HG02973 (cell line): ENCODE measurements around the gene WDR91.

ENCODE experiments used
- ATAC-seq: cut with Tn5 transposase; IDR thresholded peaks from one replicate; pipeline ENCODE4 v1.9.1; 2021; ENCODE audit warnings: moderate library complexity; ENCODE audit not compliant: unreplicated experiment

WDR91 gene

DNA sequence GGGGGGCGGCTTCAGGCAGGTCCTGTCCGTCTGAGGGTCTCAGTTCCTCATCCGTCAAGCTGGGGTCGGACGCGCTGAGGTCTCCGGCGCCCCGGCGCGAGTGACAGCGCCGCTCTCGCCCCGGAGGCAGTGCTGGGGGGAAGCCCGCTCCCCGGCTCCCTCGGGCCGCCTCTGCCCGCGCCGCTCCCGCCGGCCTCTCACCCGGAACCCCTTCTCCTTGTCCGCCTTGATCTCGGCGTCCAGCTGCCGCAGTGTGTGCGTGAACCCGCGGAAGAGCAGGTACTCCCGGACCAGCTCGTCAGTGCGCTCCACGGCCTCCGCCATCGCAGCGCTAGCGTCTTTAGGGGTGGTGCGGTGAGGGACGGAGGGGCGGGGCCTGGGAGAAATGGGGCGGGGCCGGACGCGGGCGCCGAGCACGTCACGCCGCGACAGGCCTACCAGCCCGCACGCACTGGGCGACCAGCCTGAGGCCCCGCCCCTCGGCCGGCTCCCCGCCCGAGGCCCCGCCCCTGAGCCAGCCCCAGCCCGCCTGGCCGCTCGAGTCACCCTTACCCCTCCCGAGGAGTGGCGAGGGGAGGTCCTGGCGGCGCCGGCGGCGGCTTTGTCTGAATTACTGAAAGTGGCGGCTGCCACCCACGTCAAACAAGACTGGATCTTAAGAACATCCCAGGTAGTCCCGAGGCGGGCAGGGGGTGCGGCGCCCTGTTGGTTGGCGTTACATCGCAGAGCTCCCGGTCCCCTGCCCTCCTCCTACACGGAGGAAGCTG is at the start of gene WDR91:
Gene WDR91, minus strand, starts transcription at position 348 of the 767 bp plus-strand sequence. Its CDS starts 24 bp downstream, at position 324.
- peak; percentile 78 for ATAC-seq

DNA sequence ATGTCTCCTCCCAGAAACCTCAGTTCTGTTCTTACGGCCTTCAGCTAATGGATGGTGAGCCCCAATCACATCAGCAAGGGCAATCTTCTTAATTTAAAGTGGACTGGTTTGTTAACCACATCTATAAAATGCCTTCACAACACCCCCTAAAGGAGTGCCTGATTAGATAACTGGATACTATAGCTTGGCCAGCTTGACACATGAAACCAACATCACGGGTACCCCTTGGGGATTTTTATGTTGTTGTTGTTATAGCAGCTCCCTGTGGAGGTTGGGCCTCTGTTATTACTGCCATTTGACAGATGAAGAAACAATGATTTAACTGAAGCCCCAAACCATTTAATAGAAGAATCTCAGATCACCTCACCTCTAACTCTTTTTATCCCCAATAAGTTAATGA is 49.1 kb upstream of the WDR91 start:
- no peak for ATAC-seq

DNA sequence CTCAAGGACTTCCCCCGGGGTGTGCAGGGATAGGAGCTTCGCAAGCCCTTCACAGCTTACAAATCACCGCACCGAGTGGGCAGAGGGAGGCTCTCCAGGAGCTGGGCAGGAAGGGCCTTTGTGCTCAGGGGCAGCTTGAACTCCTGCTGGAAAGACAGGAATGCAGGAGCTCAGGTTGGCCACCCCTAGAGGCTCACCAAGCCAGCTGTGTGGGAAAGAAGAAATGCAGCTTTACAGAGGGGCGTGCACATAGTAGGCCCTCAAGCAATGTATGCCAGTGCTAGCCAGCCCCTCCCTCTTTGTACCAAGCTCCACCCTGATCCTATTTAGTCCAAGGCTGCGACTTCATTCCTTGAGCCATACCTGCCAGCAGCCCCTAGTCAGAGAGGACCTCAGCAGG is 48.4 kb upstream of the WDR91 start:
- no peak for ATAC-seq

DNA sequence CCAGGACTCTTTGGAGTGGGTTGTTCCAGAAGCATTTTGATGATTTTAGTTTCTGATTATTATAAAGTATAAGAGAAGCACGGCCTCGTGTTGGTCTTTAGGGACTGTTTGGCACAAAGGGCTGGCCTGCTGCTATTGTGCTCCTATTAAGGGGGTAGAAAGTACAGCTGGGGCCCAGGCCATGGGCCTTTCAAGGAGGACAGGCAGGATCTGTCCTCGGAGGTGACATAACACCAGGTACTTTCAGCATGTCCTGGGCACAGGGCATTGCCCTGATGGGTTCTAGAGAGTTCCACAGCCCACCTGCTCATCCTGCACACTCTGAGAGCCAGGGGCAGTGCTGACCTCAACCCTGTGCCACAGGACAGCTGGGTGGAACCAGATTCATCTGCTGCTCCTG is 47.3 kb upstream of the WDR91 start:
- ATAC-seq = no peak

DNA sequence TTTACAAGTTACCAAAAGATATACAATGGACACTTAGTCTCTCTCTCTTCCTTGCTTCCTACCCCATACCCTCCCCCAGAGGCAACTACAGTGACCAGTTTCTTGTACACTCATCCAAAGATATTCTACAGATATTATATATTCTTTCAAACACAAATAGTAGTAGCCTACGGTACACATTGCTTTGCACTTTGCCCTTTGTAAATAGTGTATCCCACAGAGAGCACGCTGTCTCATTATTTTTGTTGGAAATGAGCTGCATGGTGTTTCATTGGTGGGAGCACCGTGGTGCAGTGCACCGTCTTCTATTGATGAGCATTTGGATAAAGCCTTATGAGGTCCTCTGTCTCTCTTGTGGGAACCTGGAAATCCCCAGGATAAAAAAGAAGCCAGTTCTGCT is 46.5 kb upstream of the WDR91 start:
- no peak for ATAC-seq

DNA sequence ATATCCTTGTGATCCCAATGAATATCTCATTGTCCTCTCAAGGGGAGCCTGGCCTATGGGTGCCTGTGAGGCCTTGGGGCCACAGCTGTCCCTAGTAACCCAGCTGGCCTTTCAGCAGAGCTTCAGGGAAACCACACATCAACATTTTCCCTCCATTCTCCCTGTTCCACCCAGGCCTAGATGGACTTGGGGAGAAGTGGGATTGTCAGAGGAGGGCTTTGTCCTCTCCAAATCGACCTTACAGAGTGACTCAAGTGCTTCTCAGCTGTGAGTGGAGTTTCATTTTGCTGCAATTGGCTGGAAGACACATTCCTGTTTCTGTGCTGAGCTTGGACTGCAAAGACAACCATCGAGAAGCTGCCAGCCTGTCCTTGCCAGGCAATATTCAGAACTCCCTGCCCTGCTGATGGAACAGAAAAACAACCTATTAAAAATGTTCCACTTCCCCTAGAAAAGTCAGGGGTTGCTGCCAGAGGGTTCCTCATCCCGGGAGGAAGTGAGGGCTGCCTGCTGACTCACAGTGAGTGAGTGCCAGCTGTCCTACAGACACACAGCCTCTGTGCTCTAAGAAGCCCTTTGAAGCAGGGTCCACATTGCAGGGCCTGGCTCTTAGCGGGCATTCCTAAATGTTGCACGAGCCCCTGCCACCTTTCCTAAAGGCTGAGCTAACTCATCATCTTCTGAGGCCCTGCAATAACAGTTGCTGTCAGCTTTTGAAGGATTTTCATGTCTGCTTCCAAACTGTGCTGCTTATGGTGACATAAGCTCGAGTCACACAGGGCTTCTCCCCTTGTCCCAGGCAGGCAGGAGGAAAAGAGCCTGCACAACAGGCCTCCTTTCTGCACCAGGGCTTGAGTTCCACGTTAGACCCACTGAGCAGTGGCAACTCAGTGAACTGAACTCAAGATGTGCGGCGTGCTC is 42.8 kb upstream of the WDR91 start:
- no peak for ATAC-seq

DNA sequence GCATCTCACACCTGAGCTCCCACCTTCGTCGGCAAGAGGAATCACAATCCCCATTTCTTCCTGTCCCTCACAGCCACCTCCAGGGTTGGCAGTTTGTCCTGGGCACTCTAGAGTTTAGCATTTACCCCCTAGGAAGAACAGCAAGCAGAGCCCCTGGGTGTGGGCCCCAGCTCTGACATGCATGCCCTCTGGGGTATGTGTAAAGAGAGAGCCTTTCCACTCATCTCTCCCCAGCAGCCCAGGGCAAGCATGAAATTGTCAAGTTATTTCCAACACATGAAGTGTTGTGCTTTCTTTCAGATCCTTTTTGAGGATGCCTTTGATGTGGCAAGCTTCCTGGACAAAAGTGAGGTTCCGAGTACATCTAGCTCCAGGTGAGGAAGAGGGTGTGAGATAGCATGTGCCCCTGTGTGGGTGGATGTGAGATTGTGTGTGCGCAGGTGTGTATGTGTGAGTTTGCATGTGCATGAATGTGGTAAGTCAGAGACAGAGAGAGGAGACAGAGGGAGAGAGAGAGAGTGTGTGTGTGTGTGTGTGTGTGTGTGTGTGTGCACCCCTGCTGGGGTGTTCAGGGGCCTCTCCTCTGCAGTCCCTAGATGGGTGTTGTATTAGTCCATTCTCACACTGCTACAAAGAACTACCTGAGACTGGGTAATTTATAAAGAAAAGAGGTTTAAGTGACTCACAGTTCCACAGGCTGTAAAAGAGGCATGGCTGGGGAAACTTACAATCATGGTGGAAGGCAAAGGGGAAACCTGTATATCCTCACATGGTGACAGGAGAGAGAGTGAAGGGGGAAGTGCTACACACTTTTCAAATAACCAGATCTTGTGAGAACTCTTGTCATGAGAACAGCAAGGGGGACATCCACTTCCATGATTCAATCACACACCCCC is 40.4 kb upstream of the WDR91 start:
- no peak for ATAC-seq

DNA sequence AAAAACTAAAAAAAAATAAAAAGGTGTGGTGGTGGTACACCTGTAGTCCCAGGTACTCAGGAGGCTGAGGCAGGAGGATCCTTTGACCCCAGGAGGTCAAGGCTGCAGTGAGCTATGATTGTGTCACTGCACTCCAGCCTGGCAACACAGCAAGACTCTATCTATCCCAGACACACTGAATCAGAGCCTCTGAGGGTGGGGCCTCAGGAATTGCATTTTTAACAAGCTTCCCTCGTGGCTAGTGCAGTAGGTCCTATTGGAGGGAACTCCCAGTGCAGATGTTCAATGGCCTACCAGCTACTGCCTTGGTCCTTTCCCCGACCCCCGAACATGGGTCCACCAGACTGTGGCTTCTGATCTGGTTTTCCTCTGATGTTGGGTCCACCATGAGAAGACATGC is 37.2 kb upstream of the WDR91 start:
- ATAC-seq = no peak

DNA sequence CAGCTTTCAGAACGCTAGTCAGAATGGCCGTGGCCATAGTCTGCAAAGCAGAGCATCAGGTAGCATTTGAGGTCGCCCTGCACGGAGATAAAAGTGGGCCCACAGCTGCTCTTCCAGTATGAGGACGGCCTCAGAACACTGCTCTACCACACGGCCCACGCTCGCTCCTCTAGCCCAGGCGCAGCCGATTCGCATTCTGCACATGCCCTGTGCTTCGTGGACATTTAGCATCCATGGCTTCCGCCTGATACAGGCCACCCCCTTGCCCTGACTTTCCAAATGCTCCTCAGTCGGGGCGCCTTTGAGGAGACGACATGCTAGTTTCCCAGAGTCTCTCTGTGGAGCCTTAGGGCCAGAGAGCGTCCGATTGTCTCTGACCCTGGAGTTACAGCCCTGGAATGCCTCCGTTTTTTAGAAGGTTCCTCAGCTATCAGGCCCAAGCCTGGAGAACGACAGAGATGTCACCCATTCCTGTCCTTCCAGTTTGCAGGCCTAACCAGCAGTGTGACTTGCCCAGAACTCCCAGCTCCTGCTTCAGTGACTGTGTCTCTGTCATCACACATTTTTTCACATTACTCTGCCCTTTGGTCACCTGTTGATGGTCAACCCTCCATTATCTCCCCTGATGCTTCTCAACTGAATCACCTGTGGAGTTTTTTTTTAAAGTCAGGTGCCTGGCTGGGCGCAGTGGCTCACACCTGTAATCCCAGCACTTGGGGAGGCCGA is 36.6 kb upstream of the WDR91 start:
- no peak for ATAC-seq

DNA sequence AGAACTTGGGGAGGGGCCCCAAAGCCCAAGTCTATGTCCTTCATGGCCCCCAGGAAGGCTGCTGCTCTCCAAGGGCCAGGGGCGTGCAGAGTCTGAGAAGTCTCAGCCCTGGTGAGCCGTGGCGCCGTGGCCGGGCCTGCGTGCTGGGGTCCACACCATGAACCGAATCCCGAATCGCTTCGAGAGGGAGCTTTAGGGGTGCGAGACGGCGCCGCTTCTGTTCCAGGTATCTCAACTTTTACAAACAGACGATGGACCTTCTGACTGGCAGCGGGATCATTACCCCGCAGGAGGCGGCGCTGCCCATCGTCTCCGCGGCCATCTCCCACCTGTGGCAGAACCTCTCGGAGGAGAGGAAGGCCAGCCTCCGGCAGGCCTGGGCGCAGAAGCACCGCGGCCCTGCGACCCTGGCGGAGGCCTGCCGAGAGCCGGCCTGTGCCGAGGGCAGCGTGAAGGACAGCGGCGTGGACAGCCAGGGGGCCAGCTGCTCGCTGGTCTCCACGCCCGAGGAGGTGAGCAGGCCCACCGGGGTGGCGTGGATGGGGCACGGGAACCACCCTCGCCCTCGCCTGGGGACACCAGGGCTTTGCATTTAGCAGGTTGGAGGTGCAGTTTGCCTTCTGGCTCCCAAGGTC is 35.0 kb upstream of the WDR91 start:
- ATAC-seq = no peak

DNA sequence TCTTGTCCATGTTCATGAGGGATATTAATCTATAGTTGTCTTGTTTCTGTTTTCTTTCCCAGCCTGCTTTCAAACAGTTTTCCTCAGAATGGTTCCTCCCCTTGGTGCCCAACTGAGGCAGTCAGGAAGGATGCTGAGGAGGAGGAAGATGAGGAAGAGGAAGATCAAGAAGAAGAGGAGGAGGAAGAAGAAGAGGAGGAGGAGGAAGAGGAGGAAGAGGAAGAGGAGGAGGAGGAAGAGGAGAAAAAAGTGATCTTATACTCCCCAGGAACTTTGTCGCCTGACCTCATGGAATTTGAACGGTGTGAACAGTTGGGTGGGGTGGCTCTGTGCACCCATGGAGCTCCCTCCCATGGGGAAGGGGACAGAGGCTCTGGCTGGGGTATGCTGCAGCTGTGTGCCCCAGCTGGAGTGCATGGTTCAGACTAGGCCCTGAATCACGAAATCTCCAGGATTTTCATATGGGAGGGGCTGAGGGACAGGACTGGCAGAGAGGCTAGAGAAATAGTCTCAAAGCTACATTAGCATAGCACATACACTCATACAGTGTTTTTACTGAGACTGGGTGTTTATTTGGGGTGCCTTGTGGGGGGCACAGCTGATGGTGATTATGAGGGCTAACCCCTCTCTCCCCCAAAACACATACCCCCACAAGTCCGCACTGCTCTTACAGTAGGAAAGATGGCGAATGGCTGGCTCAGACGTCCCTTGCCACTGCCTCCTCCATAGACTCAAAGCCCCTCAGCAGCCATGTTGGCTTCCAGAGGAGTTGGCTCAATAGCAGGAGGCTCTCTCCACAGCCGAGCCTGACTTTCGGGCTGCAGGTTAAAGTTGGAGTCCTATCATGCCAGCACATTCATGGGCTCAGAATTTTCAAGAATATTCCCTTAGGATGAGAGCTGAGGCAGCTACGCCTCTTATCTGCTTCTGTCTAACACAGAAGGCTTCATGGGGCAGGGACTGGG is 34.2 kb upstream of the WDR91 start:
- ATAC-seq = no peak

DNA sequence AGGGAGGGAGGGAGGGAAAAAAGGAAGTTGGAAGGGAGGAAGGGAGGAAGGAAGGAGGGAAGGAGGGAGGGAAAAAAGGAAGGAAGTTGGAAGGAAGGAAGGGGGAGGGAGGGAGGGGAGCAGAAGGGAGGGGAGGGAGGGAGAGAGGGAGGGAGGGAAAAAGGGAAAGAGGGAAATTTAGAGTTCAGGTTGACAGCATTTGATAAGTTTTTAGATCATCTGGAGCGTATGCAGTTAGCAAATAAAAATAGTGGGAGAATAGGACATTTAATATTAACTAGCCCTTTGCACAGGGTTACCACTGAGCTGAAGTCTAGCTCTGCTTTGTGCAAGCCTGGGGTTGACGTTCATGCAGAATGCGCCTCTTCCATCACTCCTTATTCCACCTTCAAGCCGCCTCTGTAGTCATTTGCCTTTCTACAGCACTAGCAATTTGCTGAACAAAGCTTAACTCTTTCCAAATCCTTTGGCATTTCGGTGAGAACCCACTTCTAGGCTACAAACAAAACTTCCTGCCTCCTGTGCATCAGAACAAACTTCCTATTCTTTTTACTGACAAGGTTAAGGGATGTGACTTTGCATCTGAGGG is 30.9 kb upstream of the WDR91 start:
- ATAC-seq = no peak

DNA sequence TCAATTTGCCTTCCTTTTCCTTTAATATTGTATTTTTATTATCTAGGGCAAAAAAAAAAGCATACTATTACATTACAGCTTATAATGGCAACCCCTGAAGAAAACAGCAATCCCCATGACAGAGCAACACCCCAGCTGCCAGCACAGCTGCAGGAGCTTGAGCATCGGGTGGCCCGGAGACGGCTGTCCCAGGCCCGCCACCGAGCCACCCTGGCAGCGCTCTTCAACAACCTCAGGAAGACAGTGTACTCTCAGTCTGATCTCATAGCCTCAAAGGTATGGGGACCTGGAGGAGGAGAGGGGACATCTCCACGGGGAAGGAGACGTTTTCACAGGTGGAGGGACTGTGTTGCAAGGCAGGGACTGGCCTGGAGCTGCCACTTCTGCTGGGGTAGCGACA is 29.1 kb upstream of the WDR91 start:
- no peak for ATAC-seq

DNA sequence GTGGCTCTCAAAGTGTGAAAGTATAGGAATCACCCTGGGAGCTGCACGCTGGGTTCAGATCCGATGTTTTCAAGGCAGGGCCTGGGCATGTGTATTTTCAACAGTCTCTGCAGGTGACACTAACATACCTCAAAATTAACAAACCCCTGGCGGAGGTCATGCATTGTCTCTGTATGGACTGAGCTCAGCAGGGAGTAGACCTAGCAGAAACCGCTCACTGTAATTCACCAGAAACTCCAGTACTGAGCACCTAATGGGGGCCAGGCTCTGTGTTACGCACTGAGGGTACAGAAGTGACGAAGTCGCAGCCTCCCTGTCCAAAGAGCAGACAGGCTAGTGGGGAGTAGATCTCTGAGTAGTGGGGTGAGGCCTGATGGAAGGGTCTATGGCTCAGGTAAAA is 27.9 kb upstream of the WDR91 start:
- ATAC-seq = no peak

DNA sequence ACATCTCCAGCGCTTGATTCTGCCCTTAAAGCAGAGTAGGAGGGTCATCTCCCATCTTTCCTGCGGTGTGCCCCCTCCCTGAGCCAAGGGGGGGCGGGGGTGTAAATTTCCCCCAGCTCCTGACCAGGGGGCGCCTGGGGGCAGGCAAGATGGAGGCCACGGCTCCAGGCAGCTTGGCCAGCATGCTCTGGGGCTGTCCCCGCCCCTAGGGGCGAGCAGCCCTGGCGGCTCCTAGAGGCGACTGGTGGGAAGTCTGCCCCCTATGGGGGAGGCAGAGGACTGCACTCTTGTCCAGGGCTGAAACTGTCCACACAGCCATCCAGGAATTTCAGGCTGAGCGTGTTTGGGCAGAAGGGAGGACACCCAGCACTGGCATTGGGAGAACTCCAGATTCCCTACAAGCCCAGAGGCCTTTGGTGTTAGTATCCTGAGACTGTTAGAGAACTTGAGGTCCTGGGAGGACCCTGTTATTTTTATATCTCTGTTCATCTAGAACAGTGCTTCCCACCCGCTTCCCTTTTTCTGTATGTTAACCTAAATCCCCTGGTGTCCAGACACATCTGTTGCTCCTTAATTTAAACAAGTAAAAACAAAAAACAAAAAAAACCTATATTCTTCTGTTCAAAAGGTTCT is 26.9 kb upstream of the WDR91 start:
- no peak for ATAC-seq

DNA sequence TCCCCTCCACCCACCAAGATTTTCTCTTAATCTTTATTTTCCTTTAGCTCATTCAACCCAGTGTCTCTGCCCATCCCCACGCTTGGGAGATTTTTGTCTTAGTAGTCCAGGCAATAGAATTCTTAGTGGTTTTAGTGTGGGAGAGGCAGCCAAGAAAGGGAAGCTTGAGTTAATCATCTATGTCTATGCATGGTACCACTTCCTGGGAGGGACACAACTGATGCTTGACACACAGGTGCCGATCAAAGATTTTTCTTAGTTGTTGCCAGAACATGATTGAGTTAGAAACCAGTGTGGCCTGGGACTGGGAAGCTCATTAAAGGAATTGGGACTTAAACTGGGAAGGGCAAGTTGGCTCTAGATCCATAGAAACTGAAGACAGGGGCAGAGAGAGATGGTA is 25.4 kb upstream of the WDR91 start:
- peak; percentile 80 for ATAC-seq

DNA sequence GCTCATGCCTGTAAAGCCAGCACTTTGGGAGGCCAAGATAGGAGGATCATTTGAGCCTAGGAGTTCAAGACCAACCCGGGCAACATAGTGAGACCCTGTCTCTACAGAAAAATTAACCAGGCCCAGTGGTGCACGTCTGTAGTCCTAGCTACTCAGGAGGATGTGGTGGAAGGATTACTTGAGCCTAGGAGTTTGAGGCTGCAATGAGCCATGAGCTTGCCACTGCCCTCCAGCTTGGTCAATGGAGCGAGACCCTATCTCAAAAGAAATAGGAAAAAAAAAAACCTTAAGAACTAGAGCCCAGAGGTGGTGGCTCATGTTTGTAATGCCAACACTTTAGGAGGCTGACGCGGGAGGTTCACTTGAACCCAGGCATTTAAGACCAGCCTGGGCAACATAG is 24.5 kb upstream of the WDR91 start:
- ATAC-seq = no peak

DNA sequence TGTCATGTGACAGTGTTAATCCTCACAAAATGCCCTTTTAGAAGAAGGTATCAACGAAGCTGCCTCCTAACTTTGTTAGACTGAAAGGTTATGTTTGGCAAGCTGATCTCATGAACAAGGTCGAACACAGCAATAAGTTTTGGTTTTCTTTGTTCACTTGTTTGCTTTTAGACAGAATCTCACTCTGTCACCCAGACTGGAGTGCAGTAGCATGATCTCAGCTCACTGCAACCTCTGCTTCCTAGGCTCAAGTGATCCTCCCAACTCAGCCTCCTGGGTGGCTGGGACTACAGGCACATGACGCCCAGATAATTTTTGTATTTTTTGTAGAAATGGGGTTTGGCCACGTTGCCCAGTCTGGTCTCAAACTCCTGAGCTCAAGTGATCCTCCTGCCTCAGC is 23.4 kb upstream of the WDR91 start:
- ATAC-seq = no peak
